GM18867 (cell line): ENCODE results near the gene RBMS3.
"Not testable (repeated sequence)": the region's sequence is repeated elsewhere in the genome, so short reads cannot be mapped to it uniquely, and the experiment has no call there.

Source experiments
- ATAC-seq: cut with Tn5 transposase; IDR thresholded peaks from one replicate; pipeline ENCODE4 v1.9.1; 2021; ENCODE audit warnings: mild to moderate bottlenecking, moderate library complexity; ENCODE audit not compliant: unreplicated experiment

Gene RBMS3

GRCh38 chr3:29310865-29311264 lies 30.0 kb downstream of the RBMS3 start:
- ATAC-seq = no peak

- no peak for ATAC-seq
These were observed 30.9 kb downstream of the RBMS3 start for GRCh38 chr3:29311795-29312194.

DNA sequence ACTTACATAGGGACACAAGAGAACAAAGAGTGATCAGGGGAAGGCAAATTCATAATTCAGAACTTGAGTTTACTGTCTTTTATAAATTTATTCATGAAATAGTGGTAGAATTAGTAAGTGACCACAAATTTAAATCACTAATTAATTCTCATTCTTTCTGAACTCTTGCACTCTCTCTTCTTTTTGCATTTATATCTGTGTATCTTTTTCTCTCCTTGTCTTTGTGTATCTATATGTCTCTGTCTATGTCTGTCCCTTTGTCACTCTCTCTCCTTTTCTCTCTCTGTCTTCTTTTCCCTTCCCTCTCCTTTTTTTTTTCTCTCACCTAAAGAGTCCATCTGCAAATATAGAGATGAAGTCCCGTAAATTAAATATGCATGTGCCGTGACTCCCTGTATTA lies 31.5 kb downstream of the RBMS3 start:
- ATAC-seq = no peak

DNA sequence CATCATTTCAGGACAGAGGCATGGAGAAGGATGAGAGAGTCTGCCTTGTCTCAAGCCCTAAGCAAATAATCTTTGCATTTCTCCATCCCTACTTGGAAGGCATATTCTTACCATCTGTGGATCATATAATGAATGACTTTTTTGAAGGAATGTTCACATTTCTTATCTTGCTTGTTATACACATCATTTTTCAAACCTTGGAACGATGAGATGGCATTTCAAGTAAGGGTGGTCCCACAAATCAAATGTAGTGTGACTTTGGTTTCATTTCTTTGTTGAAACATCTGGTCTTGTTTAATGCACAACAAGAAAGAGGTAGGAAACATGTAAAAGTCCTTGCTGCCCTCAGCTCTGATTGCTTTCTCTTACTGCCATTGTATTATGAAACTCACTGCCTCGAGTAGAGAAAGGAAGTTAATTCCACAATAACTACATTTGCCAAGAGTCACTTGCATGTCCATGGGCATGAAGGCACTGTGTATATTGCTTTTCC lies 32.1 kb downstream of the RBMS3 start:
- no peak for ATAC-seq

- no peak for ATAC-seq
These were observed 33.3 kb downstream of the RBMS3 start for GRCh38 chr3:29313981-29314726.

DNA sequence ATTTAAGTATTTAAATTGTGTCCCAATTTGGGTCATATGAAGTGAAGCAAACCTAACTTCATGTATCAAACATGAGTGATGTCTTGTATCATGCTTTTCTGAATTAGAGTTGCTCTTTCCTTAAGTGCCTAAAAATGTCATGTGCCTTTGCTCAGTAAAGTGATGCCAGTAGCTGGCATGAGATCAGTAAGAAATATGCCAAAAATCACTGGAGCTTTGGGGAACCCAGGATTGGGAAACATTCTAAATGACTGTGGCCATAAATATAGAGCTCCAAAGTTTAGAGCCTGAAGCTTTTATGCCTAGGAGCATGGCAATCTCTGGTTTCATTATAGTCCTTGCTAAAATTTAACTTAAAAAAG lies 33.8 kb downstream of the RBMS3 start:
- no peak for ATAC-seq

DNA sequence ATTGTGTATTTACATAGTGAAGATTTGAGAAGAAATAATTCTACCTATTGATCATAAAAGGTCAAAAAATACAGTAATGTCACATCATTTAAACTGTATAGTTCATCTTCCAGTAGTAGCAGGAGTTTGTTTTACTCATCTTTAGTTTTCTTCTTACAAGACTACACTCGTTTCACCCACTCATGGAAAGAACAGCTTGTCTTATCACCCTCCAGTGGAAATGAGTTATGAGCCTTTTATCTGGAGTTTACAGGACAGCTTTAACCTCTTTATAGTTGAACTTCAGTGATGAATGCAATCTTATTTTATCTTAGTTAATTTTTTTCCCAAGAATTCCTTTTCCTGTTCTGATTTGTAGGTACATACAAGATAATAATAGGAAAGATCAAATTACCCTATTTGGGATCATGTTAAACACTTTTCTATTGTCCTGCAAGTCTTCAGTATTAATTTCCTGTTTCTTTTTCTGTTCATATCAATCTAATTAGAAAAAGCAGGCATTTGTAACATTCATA lies 36.8 kb downstream of the RBMS3 start:
- no peak for ATAC-seq

GRCh38 chr3:29318251-29318650 lies 37.4 kb downstream of the RBMS3 start:
- no peak for ATAC-seq

DNA sequence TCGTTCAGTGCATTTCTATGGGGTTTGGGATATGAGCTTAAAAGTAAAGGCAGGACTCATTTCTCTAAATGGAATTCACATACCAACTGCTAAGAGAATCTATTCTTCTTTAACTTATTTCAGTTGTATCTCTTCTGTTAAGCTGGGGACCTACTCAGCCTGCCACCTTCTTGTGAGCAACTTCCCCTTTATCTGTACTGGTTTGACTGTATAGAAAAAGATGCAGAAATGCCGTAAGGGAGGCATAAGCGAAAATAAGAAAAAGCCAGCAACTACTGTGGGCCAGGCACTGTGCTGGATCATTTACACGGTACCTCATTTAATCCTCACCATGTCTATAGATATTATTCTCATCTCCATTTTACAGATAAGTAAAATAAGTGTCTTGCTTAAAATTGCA lies 38.4 kb downstream of the RBMS3 start:
- peak; percentile 83 for ATAC-seq

DNA sequence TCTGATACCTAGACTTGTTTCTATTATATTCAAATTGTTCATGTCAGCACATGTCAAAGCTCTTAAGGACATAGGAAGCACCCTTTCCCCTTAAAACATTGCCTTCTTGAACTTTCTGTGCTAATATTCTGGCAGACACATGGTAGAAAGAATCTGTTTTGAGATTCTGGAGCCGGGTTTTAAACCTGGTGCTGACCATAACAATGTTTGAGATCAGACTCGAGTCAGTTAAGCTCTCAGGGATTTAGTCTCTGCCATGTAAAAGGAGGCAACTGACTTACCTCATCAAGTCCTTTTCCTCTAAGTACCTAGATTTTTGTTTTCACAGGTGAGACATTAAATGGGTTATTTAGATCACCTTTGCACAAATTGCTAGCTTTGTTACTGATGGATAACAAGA lies 38.9 kb downstream of the RBMS3 start:
- ATAC-seq = no peak

DNA sequence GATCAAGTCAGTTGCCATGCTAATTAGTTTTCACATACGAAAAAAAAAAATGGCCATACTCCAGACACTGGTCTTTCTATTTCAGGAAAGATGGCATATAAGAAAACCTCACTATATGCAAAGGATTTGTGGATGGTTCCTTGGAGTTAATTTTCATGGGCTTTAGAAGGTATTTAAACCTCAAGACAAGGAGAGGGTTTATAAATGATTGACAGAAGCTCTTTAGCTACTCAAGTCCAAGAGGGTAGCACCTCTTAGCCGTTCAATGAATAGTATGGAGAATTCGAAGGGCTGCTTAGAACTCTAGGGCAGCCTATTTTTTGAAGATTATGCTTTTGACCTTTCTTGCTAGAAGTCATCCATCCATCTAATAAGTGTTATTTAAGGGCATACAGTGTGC lies 41.7 kb downstream of the RBMS3 start:
- no peak for ATAC-seq

GRCh38 chr3:29324180-29324651 lies 43.3 kb downstream of the RBMS3 start:
- ATAC-seq = peak; percentile 97

DNA sequence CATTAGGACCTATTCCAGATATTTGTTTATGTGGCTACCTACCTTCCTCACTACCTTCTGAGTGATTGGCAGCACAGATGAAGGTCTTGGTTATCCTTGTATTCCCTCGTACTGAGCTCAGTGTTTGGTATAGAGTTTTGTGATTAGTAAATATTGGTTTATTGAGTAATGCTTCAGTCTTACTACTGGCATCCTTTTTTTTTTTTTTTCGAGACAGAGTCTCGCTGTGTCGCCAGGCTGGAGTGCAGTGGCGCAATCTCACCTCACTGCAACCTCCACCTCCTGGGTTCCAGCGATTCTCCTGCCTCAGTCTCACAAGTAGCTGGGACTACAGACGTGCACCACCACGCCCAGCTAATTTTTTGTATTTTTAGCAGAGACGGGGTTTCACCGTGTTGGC lies 45.7 kb downstream of the RBMS3 start:
- ATAC-seq = not testable (repeated sequence)

- ATAC-seq = no peak
These were observed 49.4 kb downstream of the RBMS3 start for GRCh38 chr3:29329986-29330890.

GRCh38 chr3:29331035-29331434 lies 50.2 kb downstream of the RBMS3 start:
- ATAC-seq = no peak

DNA sequence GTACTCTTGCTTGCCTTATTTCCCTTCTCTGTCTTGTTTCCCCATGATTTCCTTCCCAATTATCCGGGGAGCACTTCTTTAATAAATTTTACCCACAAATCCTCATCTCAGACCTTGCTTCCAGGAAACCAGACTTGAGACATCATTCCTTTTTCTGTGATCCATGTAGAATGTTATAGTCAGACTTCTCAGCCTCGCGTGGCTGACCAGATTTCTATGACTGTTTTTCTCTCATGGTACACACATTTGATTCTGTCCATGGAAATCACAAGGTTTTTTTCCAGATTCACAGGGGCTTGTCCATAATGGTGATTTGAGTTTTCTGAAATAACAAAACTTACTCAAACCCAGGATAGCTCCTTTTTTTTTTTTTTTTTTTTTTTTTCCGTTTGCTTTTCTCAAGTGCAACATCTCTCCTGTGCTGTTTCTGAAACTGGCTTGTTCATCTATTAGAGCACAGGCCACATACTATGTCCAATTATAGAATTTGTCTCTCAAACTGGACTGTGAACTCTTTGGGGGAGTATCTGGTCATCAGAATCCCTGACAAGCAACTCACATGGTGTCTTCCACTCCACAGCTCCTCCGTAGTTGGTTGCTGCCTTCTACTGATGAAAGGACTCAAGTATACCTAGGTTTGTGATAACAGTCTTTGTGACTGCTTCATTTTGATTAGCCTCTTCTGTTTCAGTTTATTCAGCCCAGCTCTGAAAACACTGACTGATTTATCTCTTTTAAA lies 50.8 kb downstream of the RBMS3 start:
- ATAC-seq = peak; percentile 27

DNA sequence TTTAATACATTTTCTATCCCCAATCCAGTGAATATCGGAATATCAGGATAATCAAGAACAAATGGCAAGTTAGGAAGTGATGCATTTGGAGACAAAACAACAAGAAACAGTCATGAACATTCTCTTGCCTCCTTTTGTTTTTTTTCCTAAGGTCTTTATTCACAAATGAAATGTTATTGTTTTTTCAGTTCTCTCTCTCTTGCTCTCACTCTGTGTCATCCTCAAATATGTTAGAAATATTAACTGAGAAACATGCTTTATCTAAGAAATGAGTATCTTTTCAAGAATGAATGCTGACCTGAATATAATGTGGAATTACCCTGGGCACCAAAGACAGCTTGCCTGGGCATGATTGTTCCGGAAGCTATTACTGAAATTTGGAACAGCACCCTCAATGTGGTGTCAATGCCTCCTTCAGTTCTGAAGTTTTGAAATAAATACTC lies 51.3 kb downstream of the RBMS3 start:
- peak; percentile 69 for ATAC-seq

GRCh38 chr3:29333576-29333975 lies 52.7 kb downstream of the RBMS3 start:
- no peak for ATAC-seq

DNA sequence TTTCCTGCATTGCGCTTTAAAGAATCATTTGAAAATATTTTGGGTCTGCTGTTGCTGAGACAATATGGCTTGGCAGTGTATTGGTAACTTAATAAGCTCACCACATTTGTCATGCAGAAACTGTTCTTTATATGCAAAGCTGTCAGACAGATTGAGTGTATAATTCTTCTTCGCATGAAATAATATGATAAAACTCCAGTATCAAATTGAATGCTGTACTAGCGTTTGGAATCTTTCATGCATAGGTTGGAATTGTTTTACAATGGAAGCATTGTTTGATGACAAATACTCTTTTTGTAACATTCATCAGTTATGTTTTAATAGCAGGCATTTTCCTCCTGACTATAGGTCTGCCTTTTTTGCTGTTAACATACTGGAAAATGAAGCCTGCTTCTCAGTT lies 53.8 kb downstream of the RBMS3 start:
- no peak for ATAC-seq

DNA sequence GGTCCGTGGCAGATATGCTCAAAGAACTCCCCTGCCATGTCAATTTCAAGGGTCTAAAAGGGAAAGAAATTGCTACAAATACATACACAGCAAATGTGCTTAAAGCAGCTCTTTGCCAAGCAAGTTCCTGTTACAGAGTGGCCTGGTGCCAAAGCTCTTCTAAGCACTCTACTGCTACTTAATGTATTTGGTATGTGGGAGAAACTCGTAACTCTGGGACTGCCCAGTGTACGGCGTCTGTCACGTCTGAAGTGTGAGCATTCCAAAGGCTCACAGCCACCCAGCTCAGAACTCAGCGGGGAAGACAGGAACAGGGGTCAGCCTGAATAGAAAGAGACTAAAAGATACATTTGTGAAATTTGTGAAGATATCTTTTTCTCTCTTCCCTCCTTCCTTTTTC lies 54.6 kb downstream of the RBMS3 start:
- ATAC-seq = no peak

- ATAC-seq = no peak
These were observed 55.1 kb downstream of the RBMS3 start for GRCh38 chr3:29335943-29336342.
